H9 (cell line): Measurements from ENCODE around the gene DPYSL3. TPM values are rescaled to one million over a fixed set of nuclear protein-coding genes. Genes with fewer than 3 reads are reported as not detected.
"Not testable (repeated sequence)": the region's sequence is repeated elsewhere in the genome, so short reads cannot be mapped to it uniquely, and the experiment has no call there.

Source experiments
- DNase-seq: peaks from one replicate; pipeline ENCODE4 v3.0.0-alpha.2; 2017
- H2AFZ ChIP-seq: one replicate; pipeline ENCODE4 v1.6.1; 2013; ENCODE audit warnings: mild to moderate bottlenecking, low read length, control low read depth, moderate library complexity
- H2AK5ac ChIP-seq: 2 replicates; pipeline ENCODE4 v1.6.1; 2013; ENCODE audit warnings: low read length, control low read depth, mixed read lengths; ENCODE audit not compliant: insufficient read length
- H2BK120ac ChIP-seq: one replicate; pipeline ENCODE4 v1.6.1; 2013; ENCODE audit warnings: low read depth, mild to moderate bottlenecking, low read length, control low read depth, inconsistent platforms; ENCODE audit not compliant: poor library complexity, severe bottlenecking
- H2BK12ac ChIP-seq: 2 replicates; pipeline ENCODE4 v1.6.1; 2013; ENCODE audit warnings: low read length, control low read depth, mixed read lengths, low read depth; ENCODE audit not compliant: insufficient read length
- H2BK15ac ChIP-seq: 2 replicates; pipeline ENCODE4 v1.6.1; 2013; ENCODE audit warnings: low read depth, low read length, control low read depth
- H2BK20ac ChIP-seq: one replicate; pipeline ENCODE4 v1.6.1; 2013; ENCODE audit warnings: low read depth, mild to moderate bottlenecking, low read length, control low read depth, inconsistent platforms; ENCODE audit not compliant: poor library complexity, severe bottlenecking
- H2BK5ac ChIP-seq: 2 replicates; pipeline ENCODE4 v1.6.1; 2013; ENCODE audit warnings: low read length, control low read depth, mixed read lengths; ENCODE audit not compliant: insufficient read length
- H3K14ac ChIP-seq: 2 replicates; pipeline ENCODE4 v1.6.1; 2013; ENCODE audit warnings: low read length, control low read depth; ENCODE audit not compliant: insufficient read depth
- H3K18ac ChIP-seq: 2 replicates; pipeline ENCODE4 v1.6.1; 2013; ENCODE audit warnings: low read depth, mild to moderate bottlenecking, mixed read lengths, low read length, control low read depth; ENCODE audit not compliant: insufficient read length
- H3K23ac ChIP-seq: 2 replicates; pipeline ENCODE4 v1.6.1; 2013; ENCODE audit warnings: low read length, control low read depth, mixed read lengths, low read depth; ENCODE audit not compliant: insufficient read length
- H3K23me2 ChIP-seq: 2 replicates; pipeline ENCODE4 v1.6.1; 2013; ENCODE audit warnings: low read depth, mild to moderate bottlenecking, mixed read lengths, low read length, control low read depth; ENCODE audit not compliant: insufficient read length, poor library complexity, severe bottlenecking
- H3K27ac ChIP-seq: 2 replicates; pipeline ENCODE4 v1.5.1; 2013; ENCODE audit warnings: low read length, control low read depth, mixed read lengths, low read depth; ENCODE audit not compliant: insufficient read length
- H3K27me3 ChIP-seq: 2 replicates; pipeline ENCODE4 v1.6.1; 2013; ENCODE audit warnings: low read length, control low read depth, inconsistent platforms; ENCODE audit not compliant: insufficient read depth
- H3K4ac ChIP-seq: 2 replicates; pipeline ENCODE4 v1.6.1; 2013; ENCODE audit warnings: low read depth, mild to moderate bottlenecking, control low read depth, inconsistent platforms, low read length, moderate library complexity
- H3K4me1 ChIP-seq: 2 replicates; pipeline ENCODE4 v1.6.1; 2013; ENCODE audit warnings: low read length, control low read depth, inconsistent platforms; ENCODE audit not compliant: insufficient read depth
- H3K4me2 ChIP-seq: 2 replicates; pipeline ENCODE4 v1.6.1; 2013; ENCODE audit warnings: low read length, control low read depth, mixed read lengths; ENCODE audit not compliant: insufficient read length, insufficient read depth
- H3K56ac ChIP-seq: 2 replicates; pipeline ENCODE4 v1.6.1; 2013; ENCODE audit warnings: low read depth, mild to moderate bottlenecking, mixed read lengths, low read length, control low read depth; ENCODE audit not compliant: insufficient read length
- H3K79me1 ChIP-seq: 2 replicates; pipeline ENCODE4 v1.6.1; 2013; ENCODE audit warnings: low read depth, mild to moderate bottlenecking, moderate library complexity, low read length, control low read depth, inconsistent platforms; ENCODE audit not compliant: insufficient read depth, poor library complexity, severe bottlenecking
- H3K79me2 ChIP-seq: 2 replicates; pipeline ENCODE4 v1.6.1; 2013; ENCODE audit warnings: low read length, control low read depth, inconsistent platforms; ENCODE audit not compliant: insufficient read depth
- H3K9ac ChIP-seq: 2 replicates; pipeline ENCODE4 v1.6.1; 2013; ENCODE audit warnings: low read length, control low read depth, mixed read lengths; ENCODE audit not compliant: insufficient read length; ENCODE audit errors: extremely low read depth
- H3K9me3 ChIP-seq: one replicate; pipeline ENCODE4 v1.6.1; 2013; ENCODE audit warnings: low read depth, low read length, inconsistent platforms; ENCODE audit not compliant: control insufficient read depth
- H3T11ph ChIP-seq: one replicate; pipeline ENCODE4 v1.6.1; 2013; ENCODE audit warnings: mild to moderate bottlenecking, low read length, control low read depth, inconsistent platforms
- H4K20me1 ChIP-seq: one replicate; pipeline ENCODE4 v1.6.1; 2013; ENCODE audit not compliant: control insufficient read depth, insufficient read length, insufficient read depth
- H4K5ac ChIP-seq: 2 replicates; pipeline ENCODE4 v1.6.1; 2013; ENCODE audit warnings: low read depth, mild to moderate bottlenecking, mixed read lengths, low read length, control low read depth; ENCODE audit not compliant: insufficient read length
- H4K8ac ChIP-seq: replicated peaks from 2 replicates; pipeline ENCODE4 v1.6.1; 2013; ENCODE audit warnings: low read length, control low read depth, mixed read lengths, low read depth; ENCODE audit not compliant: insufficient read length
- H4K91ac ChIP-seq: 2 replicates; pipeline ENCODE4 v1.6.1; 2013; ENCODE audit warnings: low read depth, mild to moderate bottlenecking, moderate library complexity, mixed read lengths, low read length, control low read depth; ENCODE audit not compliant: insufficient read length
- H3K27ac Mint-ChIP-seq, 3 experiments: 2 replicates in 2 of 3; 3 replicates in 1 of 3; pipeline ENCODE4 v1.8.0; 2020 to 2021; ENCODE audit warnings: mixed read lengths in 3 of 3, mild to moderate bottlenecking in 1 of 3, moderate library complexity in 1 of 3
- H3K27me3 Mint-ChIP-seq: 2 replicates; pipeline ENCODE4 v1.8.0; 2021; ENCODE audit warnings: low read depth, mild to moderate bottlenecking, moderate library complexity, mixed read lengths
- H3K36me3 Mint-ChIP-seq, 3 experiments: 2 replicates in 2 of 3; 3 replicates in 1 of 3; pipeline ENCODE4 v1.8.0; 2020 to 2021; ENCODE audit warnings: low read depth in 3 of 3, mixed read lengths in 3 of 3; ENCODE audit not compliant: insufficient read depth in 1 of 3
- H3K4me1 Mint-ChIP-seq, 2 experiments: 2 replicates each; pipeline ENCODE4 v1.8.0; 2020; ENCODE audit warnings: mixed read lengths in 2 of 2
- H3K4me3 Mint-ChIP-seq, 2 experiments: 2 replicates in 1 of 2; 3 replicates in 1 of 2; pipeline ENCODE4 v1.8.0; 2020 to 2021; ENCODE audit warnings: mild to moderate bottlenecking in 2 of 2, mixed read lengths in 2 of 2, moderate library complexity in 1 of 2
- H3K9me3 Mint-ChIP-seq, 2 experiments: 2 replicates in 1 of 2; 3 replicates in 1 of 2; pipeline ENCODE4 v1.8.0; 2020; ENCODE audit warnings: mild to moderate bottlenecking in 2 of 2, mixed read lengths in 2 of 2, moderate library complexity in 1 of 2
- CTCF ChIP-seq: fragments of 200-600 bp; sonication (generic); conservative IDR thresholded peaks from 3 replicates; pipeline ENCODE4 v1.8.0; 2021; ENCODE audit warnings: antibody characterized with exemption, mild to moderate bottlenecking
- WGBS: extraction: QIAGEN DNeasy Blood & Tissue Kit; methylation state at CpG from one replicate; pipeline ENCODE4 v1.1.7; 2013; ENCODE audit warnings: missing lambda C conversion rate, low lambda C conversion rate, mixed read lengths; ENCODE audit not compliant: insufficient read length; ENCODE audit errors: extremely low coverage; 5-methylcytosine and 5-hydroxymethylcytosine counted together
- total RNA-seq: library from RNA; stranded (reverse); gene quantifications from 2 replicates; pipeline ENCODE4 v1.2.1, GENCODE V29; 2021

DPYSL3 gene
- total RNA-seq, 1 experiment from 2014 or later: 515 TPM

- Mint-ChIP-seq H3K9me3 (no peaks in the 10 kb centered on the region), H3K27me3 (no peaks in the 10 kb centered on the region), H3K27ac (no peak overlapping the region), H3K4me1 (peaks cover 5 to 6% of the 10 kb centered on the region in 2 experiments), H3K4me3 (no peak overlapping the region), H3K36me3 (no peaks in the 10 kb centered on the region; a peak in 1 of 7 replicates)
- Histone ChIP-seq H3K27me3 (no peaks in the 10 kb centered on the region), H4K20me1 (no peaks in the 10 kb centered on the region), H3K9me3 (no peaks in the 10 kb centered on the region), H3K56ac (no peak overlapping the region), H4K8ac (no peak overlapping the region), H3K23ac (no peak overlapping the region), H3K18ac (no peak overlapping the region), H3K23me2 (no peaks in the 10 kb centered on the region), H3K79me2 (no peaks in the 10 kb centered on the region), H3K79me1 (no peaks in the 10 kb centered on the region), H4K91ac (no peak overlapping the region), H3K4me1 (no peaks in the 10 kb centered on the region), H2AK5ac (no peak overlapping the region), H4K5ac (no peak overlapping the region), H3K9ac (no peak overlapping the region), H3T11ph (no peak overlapping the region), H3K14ac (no peak overlapping the region), H2AFZ (peak overlapping the region; percentile 68), H2BK20ac (no peak overlapping the region), H3K27ac (no peak overlapping the region), H3K4me2 (no peak overlapping the region), H2BK5ac (no peak overlapping the region), H3K4ac (no peak overlapping the region), H2BK15ac (no peak overlapping the region), H2BK120ac (no peak overlapping the region), H2BK12ac (no peak overlapping the region)
- TF ChIP-seq CTCF: peak; percentile 83
- no peak for DNase-seq
- no CpG with 5 or more reads among the region's 2 CpGs for WGBS
Observed at GRCh38 chr5:147369742-147370374, 140.0 kb downstream of the DPYSL3 start.

- not testable (repeated sequence) for H2AFZ ChIP-seq, H3K9me3 ChIP-seq, H3K36me3 Mint-ChIP-seq, H3K27me3 ChIP-seq, H2BK5ac ChIP-seq, H4K20me1 ChIP-seq, H4K91ac ChIP-seq, H3K14ac ChIP-seq, H3K23me2 ChIP-seq, H2BK15ac ChIP-seq, H2AK5ac ChIP-seq, H3K18ac ChIP-seq, H4K5ac ChIP-seq, H3K4me3 Mint-ChIP-seq, H3K4ac ChIP-seq, H2BK20ac ChIP-seq, H3K79me1 ChIP-seq, H3K79me2 ChIP-seq, H3K9me3 Mint-ChIP-seq, H3K27ac ChIP-seq, H3K27me3 Mint-ChIP-seq, H4K8ac ChIP-seq, H3K23ac ChIP-seq, H3K4me2 ChIP-seq, H3K4me1 Mint-ChIP-seq, H2BK120ac ChIP-seq, H3T11ph ChIP-seq, H3K56ac ChIP-seq, H2BK12ac ChIP-seq, H3K4me1 ChIP-seq, H3K9ac ChIP-seq, DNase-seq
- no CpG with 5 or more reads among the region's 6 CpGs for WGBS
- peak overlapping the region in 2 of 3 experiments; percentile 3 to 20; a peak in 1 of 7 replicates for H3K27ac Mint-ChIP-seq
Observed at GRCh38 chr5:147367381-147367780, 142.5 kb downstream of the DPYSL3 start.
